Stomach (tissue), 4 donors: Measurements from ENCODE around the gene GOLGA7B.

ENCODE experiments used
- CTCF ChIP-seq, 7 experiments: fragments of 450-650 bp in 4 of 7; fragments of 200-600 bp in 3 of 7; sonication (generic) in 3 of 7; IDR thresholded peaks; one replicate each; pipeline ENCODE4 v1.5.1; 2016 to 2019; ENCODE audit warnings: antibody characterized with exemption in 7 of 7, control low read depth in 2 of 7, mild to moderate bottlenecking in 1 of 7
- EP300 ChIP-seq: sonication (generic); formaldehyde crosslinking; IDR thresholded peaks from one replicate; pipeline ENCODE4 v1.6.1; 2017; ENCODE audit warnings: antibody characterized with exemption
- POLR2A ChIP-seq, 4 donors: fragments of 450-650 bp; IDR thresholded peaks; one replicate each; pipeline ENCODE4 v1.6.1; 2016; ENCODE audit warnings: antibody characterized with exemption in 4 of 4, control low read depth in 2 of 4, mild to moderate bottlenecking in 1 of 4, moderate library complexity in 1 of 4
- POLR2AphosphoS5 ChIP-seq, 3 donors: sonication (generic); formaldehyde crosslinking; IDR thresholded peaks; one replicate each; pipeline ENCODE4 v1.6.1; 2016; ENCODE audit warnings: antibody characterized with exemption in 3 of 3

DNA sequence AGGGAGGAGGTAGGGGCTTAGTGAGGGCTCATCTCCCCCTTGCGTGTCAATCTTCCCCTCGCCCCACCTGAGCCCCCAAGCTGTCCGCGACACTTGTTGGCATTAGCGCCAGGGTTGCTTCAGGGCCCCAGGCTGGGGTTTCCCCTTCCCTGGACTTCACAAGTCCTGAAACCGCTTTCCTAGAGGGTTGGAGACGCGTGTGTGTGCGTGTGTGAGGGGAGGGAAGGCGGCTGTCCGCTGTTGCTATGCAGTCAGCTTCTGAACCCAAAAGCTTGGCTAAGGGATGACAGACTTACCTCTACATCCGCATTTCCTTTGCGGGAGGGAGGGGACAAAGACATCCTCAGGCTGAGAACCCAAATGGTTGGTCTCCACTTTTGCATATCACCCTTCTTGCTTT is 803 bp downstream of the GOLGA7B start:
- no peak for TF ChIP-seq POLR2AphosphoS5 (IDR thresholded peaks at IDR 0.05)
- no peak for TF ChIP-seq CTCF (IDR thresholded peaks at IDR 0.05)
- TF ChIP-seq POLR2A (IDR thresholded peaks at IDR 0.05) = no peak
- TF ChIP-seq EP300 = no peak
